Pancreas (tissue), 10 donors: Measurements from ENCODE around the gene MX2. TPM values are rescaled to one million over a fixed set of nuclear protein-coding genes. Genes with fewer than 3 reads are reported as not detected.

Source experiments
- ATAC-seq, 4 donors: fragments of 200-7000 bp; cut with Tn5 transposase; one replicate each; pipeline versions ENCODE4 v1.8.0 to v1.9.1; 2020; ENCODE audit warnings: mild to moderate bottlenecking in 4 of 4, moderate library complexity in 4 of 4
- DNase-seq, 6 donors: peaks; one replicate each; pipeline ENCODE4 v3.0.0-alpha.2; 2020
- FAIRE-seq: peaks from 2 replicates; lab custom pipeline; 2012; peaks lifted over from hg19 to GRCh38; lab: Jason Lieb, UNC
- H3K27ac ChIP-seq, 4 donors: fragments of 200-600 bp; sonication (generic); 1 replicate in 3 of 4; 2 replicates in 1 of 4; pipeline versions ENCODE4 v1.5.0 to v1.8.0; 2020
- H3K27me3 ChIP-seq, 4 donors: fragments of 200-600 bp; one replicate each; pipeline ENCODE4 v1.8.0; 2021
- H3K36me3 ChIP-seq, 3 donors: fragments of 200-600 bp; sonication (generic) in 1 of 3; one replicate each; pipeline versions ENCODE4 v1.5.0 to v1.8.0; 2020 to 2021
- H3K4me1 ChIP-seq, 3 donors: fragments of 200-600 bp; one replicate each; pipeline ENCODE4 v1.8.0; 2021
- H3K4me3 ChIP-seq, 4 donors: fragments of 200-600 bp; sonication (generic) in 2 of 4; one replicate each; pipeline versions ENCODE4 v1.5.0 to v1.8.0; 2020 to 2021
- H3K9me3 ChIP-seq, 4 donors: fragments of 200-600 bp; one replicate each; pipeline ENCODE4 v1.8.0; 2021
- CTCF ChIP-seq, 4 donors: fragments of 200-600 bp; sonication (generic) in 3 of 4; IDR thresholded peaks; one replicate each; pipeline versions ENCODE4 v1.5.0 to v1.8.0; 2021; ENCODE audit warnings: antibody characterized with exemption in 4 of 4
- WGBS, 2 donors: extraction: QIAGEN DNeasy Blood & Tissue Kit; methylation state at CpG; one replicate each; pipeline ENCODE4 v1.1.7; 2013; 5-methylcytosine and 5-hydroxymethylcytosine counted together
- intact Hi-C, 3 donors: fragments of 100-400 bp; cut with DNase I; formaldehyde crosslinking; loops; one replicate each; pipeline versions ENCODE4 v1.11.1 to v1.14.2; 2022
- polyA plus RNA-seq, 2 donors: library from polyadenylated mRNA; stranded (reverse); fragments of 200-250 nt; gene quantifications; one replicate each; pipeline ENCODE4 v1.2.3, GENCODE V29; 2013
- total RNA-seq, 6 donors: library from RNA; stranded (reverse); fragmentation: NEBNext Ultra II Directional in 4 of 6; extraction: Animal tissue kit (Norgen Biotek cat#: 25700) in 4 of 6; gene quantifications; one replicate each; pipeline versions ENCODE4 v1.2.1 to v1.2.4, GENCODE V29; 2021 to 2023
- donor health status: healthy with polysubstance abuse.
- donor health status: DM: no; HTN: no; CAD: no; lungs with moderate emphysema.
- donor health status: DM: no; HTN: no; CAD: no.
- donor health status: control.
- donor health status: control.
- donor health status: Bipolar disorder and iron deficiency.
- donor health status: DM: yes; HTN: yes; CAD: no.
- donor health status: DM: no; HTN: no; CAD: no.
- donor health status: DM: no; HTN: no; CAD: no.
- donor health status: DM: yes; HTN: yes; CAD: no.

Gene MX2
- total and polyA plus RNA-seq, 8 donors: 2.0 to 5.4 (median 4.1) TPM

GRCh38 chr21:41368735-41369104 is 6.9 kb downstream of the MX2 start:
- no peak for ATAC-seq
- intact Hi-C loops: loop anchor here in 1 of 3 donors (10.0 kb wide), 1 partner anchor 86 kb away; no protein-coding TSS in a partner anchor
- Histone ChIP-seq H3K9me3 (no peaks in the 10 kb centered on the region), H3K27me3 (no peaks in the 10 kb centered on the region), H3K27ac (no peak overlapping the region), H3K4me3 (peak overlapping the region in 1 of 4 donors; percentile 43), H3K4me1 (peaks cover 0 to 3% (median 0%) of the 10 kb centered on the region in 3 donors), H3K36me3 (no peaks in the 10 kb centered on the region)
- WGBS, 2 donors: 42 to 44% methylated on average over 4 of the region's 4 CpGs
- DNase-seq: peak in 1 of 6 donors; percentile 43
- no peak for TF ChIP-seq CTCF (IDR thresholded peaks at IDR 0.05)
- FAIRE-seq: no peak

- H3K27ac ChIP-seq: peak overlapping the region in 1 of 4 donors; percentile 9
- H3K9me3 ChIP-seq: no peaks in the 10 kb centered on the region
- FAIRE-seq (no peak), ATAC-seq (peak; percentile 9 to 70 (median 48)), DNase-seq (peak in 2 of 6 donors; percentile 58 to 65)
- H3K4me1 ChIP-seq: peaks cover 0 to 3% (median 0%) of the 10 kb centered on the region in 3 donors
- WGBS, 2 donors: 21 to 22% methylated on average over 28 to 29 of the region's 29 CpGs
- intact Hi-C loops: loop anchor here in 1 of 3 donors (10.0 kb wide), 1 partner anchor 85 kb away; no protein-coding TSS in a partner anchor
- TF ChIP-seq CTCF (IDR thresholded peaks at IDR 0.05): no peak
- peak overlapping the region; percentile 10 to 43 (median 18) for H3K4me3 ChIP-seq
- H3K27me3 ChIP-seq: no peaks in the 10 kb centered on the region
- no peaks in the 10 kb centered on the region for H3K36me3 ChIP-seq
Observed at GRCh38 chr21:41369105-41369919, 7.5 kb downstream of the MX2 start.

- H3K36me3 ChIP-seq: no peaks in the 10 kb centered on the region
- H3K9me3 ChIP-seq: no peaks in the 10 kb centered on the region
- peak overlapping the region; percentile 10 to 43 (median 18) for H3K4me3 ChIP-seq
- H3K4me1 ChIP-seq: peaks cover 0 to 3% (median 0%) of the 10 kb centered on the region in 3 donors
- FAIRE-seq (no peak), ATAC-seq (peak in 3 of 4 donors; percentile 28 to 42 (median 41)), DNase-seq (peak in 1 of 6 donors; percentile 40)
- no peak for TF ChIP-seq CTCF (IDR thresholded peaks at IDR 0.05)
- no peaks in the 10 kb centered on the region for H3K27me3 ChIP-seq
- intact Hi-C loops: loop anchor here in 1 of 3 donors (10.0 kb wide), 1 partner anchor 85 kb away; no protein-coding TSS in a partner anchor
- WGBS, 2 donors: 71% methylated on average over 30 of the region's 30 CpGs
- no peak overlapping the region for H3K27ac ChIP-seq
Observed at GRCh38 chr21:41369920-41370839, 8.4 kb downstream of the MX2 start.

GRCh38 chr21:41370840-41371684 is 9.2 kb downstream of the MX2 start:
- Histone ChIP-seq H3K9me3 (no peaks in the 10 kb centered on the region), H3K4me3 (no peak overlapping the region), H3K36me3 (no peaks in the 10 kb centered on the region), H3K27ac (no peak overlapping the region), H3K4me1 (peaks cover 0 to 3% (median 0%) of the 10 kb centered on the region in 3 donors), H3K27me3 (no peaks in the 10 kb centered on the region)
- 77 to 78% methylated on average over 12 of the region's 12 CpGs for WGBS, 2 donors
- peak in 1 of 4 donors; percentile 19 for ATAC-seq
- no peak for FAIRE-seq
- no peak for TF ChIP-seq CTCF (IDR thresholded peaks at IDR 0.05)
- intact Hi-C loops: no loop called here
- DNase-seq: no peak
